Tibial artery (tissue), 4 donors: ENCODE results near the gene ACAP3.
"Not testable (repeated sequence)": the region's sequence is repeated elsewhere in the genome, so short reads cannot be mapped to it uniquely, and the experiment has no call there.

Experiments
- DNase-seq, 2 donors: peaks; one replicate each; pipeline ENCODE4 v3.0.0-alpha.2; 2019
- H3K27ac ChIP-seq, 2 donors: fragments of 200-600 bp; sonication (generic) in 1 of 2; 1 replicate in 1 of 2; 2 replicates in 1 of 2; pipeline ENCODE4 v1.5.1; 2018 to 2019; ENCODE audit warnings: mild to moderate bottlenecking in 1 of 2
- H3K27me3 ChIP-seq, 2 donors: fragments of 200-600 bp; sonication (generic) in 1 of 2; one replicate each; pipeline versions ENCODE4 v1.5.1 to v1.6.0; 2016 to 2019
- H3K36me3 ChIP-seq, 3 donors: fragments of 200-600 bp; sonication (generic) in 2 of 3; one replicate each; pipeline ENCODE4 v1.5.1; 2016 to 2019; ENCODE audit warnings: mild to moderate bottlenecking in 2 of 3
- H3K4me1 ChIP-seq, 4 donors: fragments of 200-600 bp; sonication (generic) in 2 of 4; 1 replicate in 3 of 4; 2 replicates in 1 of 4; pipeline ENCODE4 v1.5.1; 2016 to 2019
- H3K4me3 ChIP-seq, 2 donors: fragments of 200-600 bp; sonication (generic) in 1 of 2; 1 replicate in 1 of 2; 2 replicates in 1 of 2; pipeline ENCODE4 v1.5.1; 2018 to 2019; ENCODE audit warnings: mild to moderate bottlenecking in 2 of 2
- H3K9me3 ChIP-seq, 3 donors: fragments of 200-600 bp; sonication (generic) in 1 of 3; one replicate each; pipeline ENCODE4 v1.5.1; 2016 to 2019
- intact Hi-C: fragments of 100-400 bp; cut with DNase I; formaldehyde crosslinking; loops from one replicate; pipeline ENCODE4 v1.15.0; 2023; ENCODE audit warnings: low total_unique reads
- TF ChIP-seq, protein P1 (sequence below), 2 experiments: fragments of 200-600 bp in 1 of 2; fragments of 450-650 bp in 1 of 2; IDR thresholded peaks; one replicate each; pipeline ENCODE4 v1.5.1; 2017 to 2019; ENCODE audit warnings: antibody characterized with exemption in 2 of 2, mild to moderate bottlenecking in 1 of 2, moderate library complexity in 1 of 2

The ACAP3 gene

DNA sequence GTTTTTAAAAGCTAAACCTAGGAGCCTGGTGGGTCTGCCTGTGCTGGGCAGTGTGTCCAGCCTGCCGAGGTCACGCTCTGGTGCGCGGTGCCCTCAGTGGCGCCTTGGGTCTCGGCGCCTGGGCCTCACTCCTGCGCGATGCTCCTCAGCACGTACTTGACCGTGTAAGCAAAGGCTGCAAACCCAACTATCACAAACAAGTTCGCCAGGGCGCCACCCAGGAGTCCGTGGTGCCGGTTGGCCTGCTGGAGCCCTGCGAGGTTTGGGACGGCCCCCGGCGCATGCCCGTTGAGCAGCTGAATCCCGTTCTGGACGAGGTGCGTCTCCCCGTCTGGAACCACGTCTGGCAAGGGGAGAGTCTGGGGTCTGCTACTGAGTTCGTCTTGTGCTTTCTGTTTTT lies 52.7 kb downstream of the ACAP3 start:
- Histone ChIP-seq H3K36me3 (peaks cover 39 to 86% (median 67%) of the 10 kb centered on the region in 3 donors), H3K27ac (no peak overlapping the region), H3K4me1 (no peaks in the 10 kb centered on the region), H3K27me3 (no peaks in the 10 kb centered on the region), H3K4me3 (no peak overlapping the region), H3K9me3 (no peaks in the 10 kb centered on the region)
- intact Hi-C loops: no loop called here
- TF ChIP-seq, protein P1, sequence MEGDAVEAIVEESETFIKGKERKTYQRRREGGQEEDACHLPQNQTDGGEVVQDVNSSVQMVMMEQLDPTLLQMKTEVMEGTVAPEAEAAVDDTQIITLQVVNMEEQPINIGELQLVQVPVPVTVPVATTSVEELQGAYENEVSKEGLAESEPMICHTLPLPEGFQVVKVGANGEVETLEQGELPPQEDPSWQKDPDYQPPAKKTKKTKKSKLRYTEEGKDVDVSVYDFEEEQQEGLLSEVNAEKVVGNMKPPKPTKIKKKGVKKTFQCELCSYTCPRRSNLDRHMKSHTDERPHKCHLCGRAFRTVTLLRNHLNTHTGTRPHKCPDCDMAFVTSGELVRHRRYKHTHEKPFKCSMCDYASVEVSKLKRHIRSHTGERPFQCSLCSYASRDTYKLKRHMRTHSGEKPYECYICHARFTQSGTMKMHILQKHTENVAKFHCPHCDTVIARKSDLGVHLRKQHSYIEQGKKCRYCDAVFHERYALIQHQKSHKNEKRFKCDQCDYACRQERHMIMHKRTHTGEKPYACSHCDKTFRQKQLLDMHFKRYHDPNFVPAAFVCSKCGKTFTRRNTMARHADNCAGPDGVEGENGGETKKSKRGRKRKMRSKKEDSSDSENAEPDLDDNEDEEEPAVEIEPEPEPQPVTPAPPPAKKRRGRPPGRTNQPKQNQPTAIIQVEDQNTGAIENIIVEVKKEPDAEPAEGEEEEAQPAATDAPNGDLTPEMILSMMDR (IDR thresholded peaks at IDR 0.05): no peak
- no peak for DNase-seq

GRCh38 chr1:1254667-1254998 lies 53.1 kb downstream of the ACAP3 start:
- H3K9me3 ChIP-seq: no peaks in the 10 kb centered on the region
- H3K27me3 ChIP-seq: no peaks in the 10 kb centered on the region
- no peak for DNase-seq
- TF ChIP-seq, protein P1 (IDR thresholded peaks at IDR 0.05): no peak
- intact Hi-C loops: no loop called here
- H3K4me3 ChIP-seq: no peak overlapping the region
- no peak overlapping the region for H3K27ac ChIP-seq
- H3K36me3 ChIP-seq: peaks cover 37 to 82% (median 64%) of the 10 kb centered on the region in 3 donors
- no peaks in the 10 kb centered on the region for H3K4me1 ChIP-seq

GRCh38 chr1:1253972-1254666 lies 53.6 kb downstream of the ACAP3 start:
- no peak for DNase-seq
- no peak overlapping the region for H3K4me3 ChIP-seq
- intact Hi-C loops: no loop called here
- H3K27me3 ChIP-seq: no peaks in the 10 kb centered on the region
- H3K9me3 ChIP-seq: no peaks in the 10 kb centered on the region
- TF ChIP-seq, protein P1 (IDR thresholded peaks at IDR 0.05): no peak
- H3K36me3 ChIP-seq: peaks cover 33 to 76% (median 59%) of the 10 kb centered on the region in 3 donors
- H3K27ac ChIP-seq: no peak overlapping the region
- no peaks in the 10 kb centered on the region for H3K4me1 ChIP-seq

- no peak for DNase-seq
- Histone ChIP-seq H3K27me3 (peaks cover 0 to 4% of the 10 kb centered on the region in 2 donors), H3K4me3 (no peak overlapping the region), H3K36me3 (peaks cover 28 to 68% (median 55%) of the 10 kb centered on the region in 3 donors), H3K9me3 (no peaks in the 10 kb centered on the region), H3K4me1 (no peaks in the 10 kb centered on the region), H3K27ac (no peak overlapping the region)
- intact Hi-C loops: no loop called here
- TF ChIP-seq, protein P1 (IDR thresholded peaks at IDR 0.05): no peak
Measured at GRCh38 chr1:1253314-1253713, 54.4 kb downstream of the ACAP3 start.

DNA sequence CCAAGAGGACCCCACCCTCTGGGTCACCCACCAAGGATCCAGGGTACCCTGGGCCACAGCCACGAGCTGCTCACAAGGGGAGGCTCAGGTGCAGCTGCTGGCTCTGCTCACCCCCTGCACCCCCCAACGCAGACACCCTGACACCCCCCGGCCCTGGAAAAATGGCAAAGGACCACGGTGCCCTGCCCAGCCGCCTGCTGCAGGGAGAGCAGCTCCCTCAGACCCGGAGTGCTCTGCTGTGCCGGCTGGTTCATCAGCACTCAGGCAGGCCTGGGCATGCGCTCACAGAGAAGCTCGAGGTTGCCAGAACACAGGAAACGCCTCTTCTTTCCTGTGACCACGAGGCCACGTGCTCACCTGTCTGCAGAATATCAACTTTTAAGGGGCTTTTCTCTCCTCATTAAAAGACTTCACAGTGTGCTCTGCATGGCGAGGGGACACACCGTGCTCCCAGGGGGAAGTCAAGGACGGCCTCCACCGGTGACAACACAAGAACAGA lies 56.9 kb downstream of the ACAP3 start:
- H3K27me3 ChIP-seq: peaks cover 0 to 28% of the 10 kb centered on the region in 2 donors
- peaks cover 16 to 54% (median 39%) of the 10 kb centered on the region in 3 donors for H3K36me3 ChIP-seq
- no peak overlapping the region for H3K4me3 ChIP-seq
- peaks cover 0 to 17% (median 5%) of the 10 kb centered on the region in 4 donors for H3K4me1 ChIP-seq
- intact Hi-C loops: no loop called here
- TF ChIP-seq, protein P1 (IDR thresholded peaks at IDR 0.05): no peak
- H3K9me3 ChIP-seq: no peaks in the 10 kb centered on the region
- no peak overlapping the region for H3K27ac ChIP-seq
- DNase-seq: no peak

GRCh38 chr1:1248009-1248913 lies 59.5 kb downstream of the ACAP3 start:
- Histone ChIP-seq H3K27me3 (peaks cover 0 to 35% of the 10 kb centered on the region in 2 donors), H3K36me3 (peaks cover 0 to 28% (median 13%) of the 10 kb centered on the region in 3 donors), H3K4me1 (peaks cover 0 to 17% (median 5%) of the 10 kb centered on the region in 4 donors)
- DNase-seq, intact Hi-C loops, H3K9me3 ChIP-seq, H3K27ac ChIP-seq, H3K4me3 ChIP-seq: not testable (repeated sequence)
